Psoas muscle (tissue), 8 donors: ENCODE data around the gene CLEC18B. TPM values are rescaled to one million over a fixed set of nuclear protein-coding genes. Genes with fewer than 3 reads are reported as not detected.
A peak's percentile ranks its signal among the peaks of the same experiment; 100 is the strongest.
"Not testable (repeated sequence)": the region's sequence is repeated elsewhere in the genome, so short reads cannot be mapped to it uniquely, and the experiment has no call there.

Source experiments
- ATAC-seq, 4 donors: fragments of 200-7000 bp; cut with Tn5 transposase; one replicate each; pipeline ENCODE4 v1.9.1; 2020; ENCODE audit warnings: moderate library complexity in 3 of 4, mild to moderate bottlenecking in 2 of 4
- DNase-seq, 2 donors: peaks; one replicate each; pipeline ENCODE4 v3.0.0-alpha.2; 2020
- H3K27ac ChIP-seq: fragments of 200-600 bp; one replicate; pipeline ENCODE4 v1.8.0; 2022
- H3K27me3 ChIP-seq, 3 donors: fragments of 200-600 bp in 1 of 3; one replicate each; pipeline versions ENCODE4 v1.6.1 to v1.8.0; 2013 to 2022; ENCODE audit warnings: low read length in 2 of 3, mild to moderate bottlenecking in 2 of 3, moderate library complexity in 1 of 3; ENCODE audit not compliant: insufficient read depth in 3 of 3
- H3K36me3 ChIP-seq, 2 donors: fragments of 200-600 bp in 1 of 2; one replicate each; pipeline versions ENCODE4 v1.6.1 to v1.8.0; 2013 to 2022; ENCODE audit warnings: low read depth in 1 of 2, mild to moderate bottlenecking in 1 of 2, moderate library complexity in 1 of 2; ENCODE audit not compliant: insufficient read depth in 1 of 2
- H3K4me1 ChIP-seq: fragments of 200-600 bp; one replicate; pipeline ENCODE4 v1.8.0; 2022
- H3K4me3 ChIP-seq: fragments of 200-600 bp; one replicate; pipeline ENCODE4 v1.8.0; 2022; ENCODE audit warnings: mild to moderate bottlenecking
- H3K9me3 ChIP-seq: fragments of 200-600 bp; one replicate; pipeline ENCODE4 v1.8.0; 2022
- CTCF ChIP-seq: fragments of 200-600 bp; IDR thresholded peaks from one replicate; pipeline ENCODE4 v1.8.0; 2022; ENCODE audit warnings: antibody characterized with exemption
- WGBS, 3 donors: extraction: QIAGEN DNeasy Blood & Tissue Kit; methylation state at CpG; one replicate each; pipeline versions ENCODE4 v1.1.6 to v1.1.7; 2013; 5-methylcytosine and 5-hydroxymethylcytosine counted together
- intact Hi-C, 2 donors: fragments of 100-400 bp; cut with DNase I; formaldehyde crosslinking; loops; one replicate each; pipeline versions ENCODE4 v1.11.0 to v1.14.2; 2022
- polyA plus RNA-seq, 3 donors: library from polyadenylated mRNA; stranded (reverse); fragments of 200-250 nt; gene quantifications; one replicate each; pipeline ENCODE4 v1.2.3, GENCODE V29; 2013
- total RNA-seq, 4 donors: library from RNA; stranded (reverse); fragmentation: NEBNext Ultra II Directional in 2 of 4; extraction: Animal tissue kit (Norgen Biotek cat#: 25700) in 2 of 4; gene quantifications; one replicate each; pipeline versions ENCODE4 v1.2.1 to v1.2.4, GENCODE V29; 2021 to 2023
- donor health status: healthy with polysubstance abuse.
- donor health status: DM: no; HTN: no; CAD: no; lungs with moderate emphysema.
- donor health status: Bipolar disorder and iron deficiency.
- donor health status: healthy.
- donor health status: DM: yes; HTN: yes; CAD: no.
- donor health status: DM: no; HTN: no; CAD: no.
- donor health status: DM: no; HTN: no; CAD: no.
- donor health status: DM: yes; HTN: yes; CAD: no.

The CLEC18B gene
- total and polyA plus RNA-seq, 7 donors = 0.16 to 1.1 (median 0.40) TPM; not detected in 2

GRCh38 chr16:74448990-74449389 is 27.7 kb upstream of the CLEC18B start:
- Histone ChIP-seq H3K9me3 (no peaks in the 10 kb centered on the region), H3K4me3 (no peak overlapping the region), H3K4me1 (peaks cover 5% of the 10 kb centered on the region), H3K36me3 (peaks cover 0 to 72% of the 10 kb centered on the region in 2 donors), H3K27ac (peak overlapping the region; percentile 64), H3K27me3 (no peaks in the 10 kb centered on the region)
- intact Hi-C loops = no loop called here
- 64 to 71% (median 71%) methylated on average over 8 of the region's 8 CpGs for WGBS, 3 donors
- no peak for TF ChIP-seq CTCF
- ATAC-seq (peak; percentile 53 to 82 (median 78)), DNase-seq (peak; percentile 50 to 65)

- Histone ChIP-seq H3K36me3 (peaks cover 0 to 58% of the 10 kb centered on the region in 2 donors), H3K27me3 (no peaks in the 10 kb centered on the region), H3K4me1 (peaks cover 5% of the 10 kb centered on the region), H3K27ac (no peak overlapping the region), H3K4me3 (no peak overlapping the region), H3K9me3 (no peaks in the 10 kb centered on the region)
- TF ChIP-seq CTCF = no peak
- intact Hi-C loops = no loop called here
- ATAC-seq (no peak), DNase-seq (no peak)
- 80 to 89% (median 89%) methylated on average over 5 of the region's 5 CpGs for WGBS, 3 donors
These were observed 26.3 kb upstream of the CLEC18B start for GRCh38 chr16:74447578-74447977.

GRCh38 chr16:74446866-74447265 is 25.6 kb upstream of the CLEC18B start:
- Histone ChIP-seq H3K4me3 (no peak overlapping the region), H3K36me3 (peaks cover 0 to 58% of the 10 kb centered on the region in 2 donors), H3K27ac (no peak overlapping the region), H3K9me3 (no peaks in the 10 kb centered on the region), H3K4me1 (peaks cover 5% of the 10 kb centered on the region), H3K27me3 (no peaks in the 10 kb centered on the region)
- WGBS, 3 donors = 86 to 94% (median 92%) methylated on average over 8 of the region's 8 CpGs
- TF ChIP-seq CTCF = no peak
- ATAC-seq (no peak), DNase-seq (no peak)
- intact Hi-C loops = no loop called here

GRCh38 chr16:74443624-74444346 is 22.5 kb upstream of the CLEC18B start:
- ATAC-seq, H3K27ac ChIP-seq, DNase-seq, H3K27me3 ChIP-seq, H3K4me3 ChIP-seq, H3K9me3 ChIP-seq, H3K4me1 ChIP-seq, intact Hi-C loops: not testable (repeated sequence)
- peaks cover 0 to 43% of the 10 kb centered on the region in 2 donors for H3K36me3 ChIP-seq
- 75 to 86% (median 79%) methylated on average over 13 of the region's 13 CpGs for WGBS, 3 donors

- intact Hi-C loops = loop anchor here in 1 of 2 donors (10.0 kb wide), 1 partner anchor 125 kb away; no protein-coding TSS in a partner anchor
- H3K4me3 ChIP-seq = no peak overlapping the region
- DNase-seq (no peak), ATAC-seq (no peak)
- 76 to 90% (median 81%) methylated on average over 7 of the region's 7 CpGs for WGBS, 3 donors
- no peak overlapping the region for H3K27ac ChIP-seq
- H3K4me1 ChIP-seq = no peaks in the 10 kb centered on the region
- no peaks in the 10 kb centered on the region for H3K27me3 ChIP-seq
- H3K9me3 ChIP-seq = no peaks in the 10 kb centered on the region
- H3K36me3 ChIP-seq = peaks cover 0 to 21% of the 10 kb centered on the region in 2 donors
- no peak for TF ChIP-seq CTCF
These were observed 18.4 kb upstream of the CLEC18B start for GRCh38 chr16:74439685-74440084.
